Ammon's horn (tissue), 1 donor: ENCODE results near the gene DUSP16.

Experiments used
- DNase-seq: peaks from one replicate; pipeline ENCODE4 v3.0.0-alpha.2; 2016; ENCODE audit warnings: low spot score

The DUSP16 gene

DNA sequence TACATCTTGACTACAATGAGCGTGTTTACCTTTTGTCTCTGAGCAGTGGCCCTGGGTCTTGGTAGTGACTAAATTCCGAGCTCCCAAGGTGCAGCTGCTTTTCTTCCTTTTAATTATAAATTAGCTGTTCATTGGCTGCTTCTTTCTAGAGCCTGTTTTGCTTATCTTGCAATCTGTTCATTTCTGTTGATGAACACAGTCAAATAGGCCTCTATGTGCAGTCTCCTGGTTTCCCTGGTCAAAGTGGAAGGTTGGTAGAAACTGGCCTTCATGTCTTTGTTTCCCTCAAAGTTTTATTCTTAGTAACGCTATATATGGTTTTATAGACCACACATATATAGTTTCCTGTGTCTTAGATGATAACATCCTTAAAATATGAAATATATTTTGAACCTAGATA lies 94.1 kb downstream of the DUSP16 start:
- DNase-seq: no peak

DNA sequence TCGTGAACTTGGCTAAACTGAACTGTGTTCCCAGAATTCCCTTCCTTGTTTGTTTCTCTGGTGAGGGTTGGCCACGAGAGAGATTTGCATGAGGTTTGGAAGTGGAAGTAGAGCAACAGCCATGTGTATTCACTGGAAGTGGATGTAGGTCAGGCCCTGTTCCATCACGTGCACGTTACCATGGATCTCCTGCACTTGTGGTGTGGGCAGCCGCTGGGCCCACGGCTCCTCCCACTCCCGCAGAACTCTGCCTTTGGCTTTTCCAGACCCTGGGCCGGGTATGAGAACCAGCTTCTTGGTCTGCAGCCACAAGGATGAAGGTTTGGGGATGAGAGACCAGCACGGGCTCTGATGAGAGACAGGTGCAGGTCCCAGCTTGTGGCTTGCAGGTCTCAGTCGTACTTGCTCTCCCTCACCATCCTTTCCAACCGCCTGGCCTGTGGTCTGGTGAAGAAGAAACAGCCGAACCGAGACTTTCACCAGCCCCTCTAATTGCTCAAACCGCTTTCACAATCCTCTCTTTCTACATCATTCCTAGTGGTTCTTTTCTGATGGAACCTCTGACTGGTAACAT lies 94.9 kb downstream of the DUSP16 start:
- peak; percentile 73 for DNase-seq

DNA sequence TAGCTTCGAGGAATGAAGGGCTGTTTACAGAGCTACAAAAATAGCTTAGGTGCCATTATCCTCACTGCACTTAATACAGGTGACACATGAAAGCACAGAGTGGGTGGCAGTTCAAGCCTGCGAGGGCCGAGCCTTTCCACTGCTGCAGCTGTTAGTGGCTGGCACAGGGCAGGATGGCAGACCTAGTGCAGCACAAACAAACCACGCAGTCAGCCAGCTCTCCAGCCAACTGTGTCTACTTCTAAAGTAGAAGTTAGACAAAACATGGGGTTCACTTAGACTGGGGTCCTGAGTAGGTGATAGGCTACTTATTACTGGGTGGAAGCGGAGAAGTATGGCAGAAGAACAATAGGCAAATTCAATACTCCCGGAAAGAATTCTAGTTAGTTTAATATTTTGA lies 95.4 kb downstream of the DUSP16 start:
- peak; percentile 27 for DNase-seq

DNA sequence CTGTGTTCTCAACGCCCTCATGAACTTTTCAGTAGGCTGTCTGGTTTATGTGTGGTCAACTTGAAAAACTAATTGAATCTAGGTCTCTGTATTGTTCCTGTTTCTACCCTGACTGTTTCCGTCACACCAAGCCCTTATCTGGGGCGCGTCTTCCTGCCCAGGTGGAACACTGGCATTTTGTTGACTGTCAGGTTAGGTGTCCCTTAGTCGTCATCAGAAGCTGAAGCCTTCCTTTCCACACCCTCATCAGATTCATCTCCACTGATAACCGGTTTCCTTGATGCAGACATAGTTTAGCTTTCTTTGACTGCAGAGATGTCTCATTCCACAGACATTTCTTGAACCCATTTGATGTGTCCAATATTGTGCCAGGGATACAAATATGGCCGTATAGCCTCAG lies 96.5 kb downstream of the DUSP16 start:
- DNase-seq: no peak

DNA sequence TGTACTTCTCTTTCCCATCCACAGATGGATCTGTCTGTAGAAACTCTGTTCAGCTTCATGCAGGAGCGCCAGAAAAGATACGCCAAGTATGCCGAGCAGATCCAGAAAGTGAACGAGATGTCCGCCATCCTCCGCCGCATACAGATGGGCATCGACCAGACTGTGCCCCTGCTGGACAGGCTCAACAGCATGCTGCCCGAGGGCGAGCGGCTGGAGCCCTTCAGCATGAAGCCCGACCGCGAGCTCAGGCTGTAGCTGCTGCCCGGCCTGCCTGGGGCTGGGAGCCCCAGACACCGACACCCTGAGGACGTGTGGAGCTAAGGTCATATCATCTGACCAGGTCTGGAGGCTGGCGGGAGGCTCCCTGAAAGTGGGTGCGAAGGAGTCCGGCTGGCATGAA lies 97.1 kb downstream of the DUSP16 start:
- DNase-seq: no peak

DNA sequence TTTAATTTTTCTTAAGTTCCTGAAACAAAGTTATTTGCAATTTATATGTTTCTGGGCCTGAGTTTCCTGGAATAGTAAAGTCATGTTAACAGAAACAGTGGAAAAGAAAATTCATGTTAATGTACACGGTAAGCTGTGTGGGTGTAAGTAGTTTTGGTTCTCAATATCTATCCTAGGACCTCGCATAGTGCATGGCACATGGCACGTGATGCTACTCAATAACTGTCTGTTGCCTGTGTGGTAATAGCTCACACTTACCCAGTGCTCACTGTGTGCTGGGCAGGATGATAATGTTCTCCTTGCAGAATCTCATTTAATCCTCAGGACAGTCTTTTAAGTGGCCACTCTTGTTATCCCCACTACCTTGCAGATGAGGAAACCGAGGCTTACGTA lies 100.7 kb downstream of the DUSP16 start:
- DNase-seq: no peak

DNA sequence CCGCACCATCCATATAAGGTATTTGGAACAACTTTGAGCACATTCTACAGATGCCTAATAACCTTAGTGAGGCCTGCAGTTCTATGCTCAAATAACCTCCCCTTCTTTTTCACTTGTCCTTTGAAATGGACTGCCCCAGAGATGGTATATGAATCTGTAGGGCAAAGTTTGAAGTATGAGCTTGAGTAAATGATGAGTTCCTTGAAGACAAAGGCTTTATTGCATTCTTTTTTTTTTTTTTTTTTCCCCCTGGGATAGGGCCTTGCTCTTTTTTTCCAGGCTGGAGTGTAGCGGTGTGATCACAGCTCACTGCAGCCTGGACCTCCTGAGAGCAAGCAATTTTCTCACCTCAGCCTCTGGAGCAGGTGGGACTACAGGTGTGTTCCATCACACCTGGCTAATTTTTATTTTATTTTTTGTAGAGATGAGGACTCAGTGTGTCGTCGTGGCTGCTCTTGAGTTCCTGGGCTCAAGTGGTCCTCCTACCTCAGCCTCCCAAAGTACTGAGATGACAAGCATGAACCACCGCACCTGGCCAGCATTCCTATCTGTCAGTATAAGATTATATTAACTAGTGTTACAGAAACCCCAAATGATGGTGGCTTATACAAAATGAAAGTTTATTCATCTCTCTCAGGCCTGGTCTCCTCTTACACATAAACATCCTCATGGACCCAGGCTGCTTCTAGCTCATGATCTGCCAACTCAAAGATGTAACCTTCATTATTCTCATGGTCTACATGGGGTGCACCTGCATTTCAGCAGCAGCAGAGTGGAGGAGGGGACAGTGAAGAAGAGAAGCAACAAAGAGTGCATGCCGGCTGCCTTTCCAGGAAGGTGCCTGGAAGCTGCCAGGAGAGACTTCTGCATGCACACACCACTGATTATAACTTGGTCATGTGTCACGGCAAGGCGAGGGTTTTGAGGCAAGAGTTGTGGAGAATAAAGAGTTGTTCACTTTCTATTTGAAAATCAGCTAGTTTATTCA lies 101.4 kb downstream of the DUSP16 start:
- no peak for DNase-seq

DNA sequence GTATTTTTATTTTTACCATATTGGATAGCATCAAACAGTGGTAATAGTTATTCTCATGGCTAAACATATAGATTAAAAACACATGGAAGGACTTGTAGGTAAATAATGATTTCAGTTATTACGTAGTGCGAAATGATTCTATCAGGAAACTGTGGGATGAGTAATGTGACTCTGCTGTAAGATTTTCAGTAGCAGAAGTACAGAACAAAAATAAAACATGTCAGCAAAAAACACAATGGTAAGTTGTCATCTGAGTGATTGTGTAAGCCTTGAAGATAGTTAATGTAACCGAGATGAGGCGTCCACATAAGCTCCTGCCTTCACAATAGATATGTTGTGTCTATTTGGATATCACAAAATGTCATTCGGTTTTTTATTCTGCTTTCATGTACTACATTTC lies 106.0 kb downstream of the DUSP16 start:
- DNase-seq: no peak

DNA sequence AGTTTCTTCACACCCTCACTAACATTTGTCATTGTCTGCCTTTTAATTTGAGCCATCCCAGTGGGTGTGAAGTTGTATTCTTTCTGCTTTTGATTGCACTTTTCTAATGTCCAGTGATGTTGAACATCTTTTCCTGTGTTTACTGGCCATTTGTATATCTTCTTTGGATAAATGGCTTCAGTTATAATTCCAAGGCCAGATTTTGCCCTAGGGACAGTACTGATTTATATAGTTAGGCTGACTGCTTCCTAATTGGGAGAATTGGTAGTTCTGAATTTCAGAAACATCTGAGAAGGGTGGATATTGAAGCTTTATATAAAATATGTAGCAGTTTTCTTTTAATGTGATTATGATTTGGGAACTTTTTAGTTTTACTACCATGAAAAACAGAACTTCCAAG lies 108.3 kb downstream of the DUSP16 start:
- DNase-seq: no peak

DNA sequence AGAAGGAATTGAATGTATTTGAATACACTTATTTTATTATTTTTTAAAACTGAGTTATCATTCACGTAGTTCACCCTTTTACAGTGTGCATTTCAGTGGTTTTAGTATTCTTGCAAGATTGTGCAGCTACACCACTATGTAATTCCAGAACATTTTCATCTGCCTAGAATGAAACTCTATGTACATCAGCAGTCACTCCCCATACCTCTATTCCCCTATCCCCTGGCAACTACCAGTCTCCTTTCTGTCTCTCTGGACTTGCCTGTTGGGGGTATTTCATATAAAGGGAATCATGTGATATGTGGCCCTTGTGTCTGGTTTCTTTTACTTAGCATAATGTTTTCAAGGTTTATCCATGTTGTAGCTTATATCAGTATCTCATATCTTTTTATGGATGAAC lies 109.0 kb downstream of the DUSP16 start:
- no peak for DNase-seq

DNA sequence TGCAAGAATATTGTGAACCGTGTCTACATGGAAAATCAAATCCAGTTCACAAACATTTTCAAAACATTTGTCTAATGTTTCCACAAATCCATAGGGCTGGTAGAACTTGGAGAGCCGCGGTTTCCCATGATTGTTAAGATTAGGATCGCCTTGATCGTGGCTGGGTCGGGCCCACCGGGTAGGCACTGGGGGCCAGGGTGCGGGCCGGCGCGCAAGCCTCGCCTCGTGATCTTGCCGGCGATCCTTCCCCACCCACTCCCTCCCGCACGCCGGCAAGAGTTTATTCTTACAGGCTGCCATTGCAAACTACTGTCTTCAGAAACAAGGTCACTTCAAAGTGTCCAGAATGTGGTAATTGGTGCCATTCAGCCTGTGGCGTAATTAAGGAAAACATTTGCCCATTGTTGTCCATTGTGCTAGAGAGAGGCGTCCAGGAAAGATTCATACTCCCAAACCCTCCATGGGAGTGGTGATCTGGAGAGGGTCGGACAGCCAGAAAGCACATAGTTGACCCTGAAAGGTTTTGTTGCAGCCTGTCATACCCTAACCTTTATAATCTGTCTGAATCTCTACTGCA lies 110.2 kb downstream of the DUSP16 start:
- DNase-seq: no peak

DNA sequence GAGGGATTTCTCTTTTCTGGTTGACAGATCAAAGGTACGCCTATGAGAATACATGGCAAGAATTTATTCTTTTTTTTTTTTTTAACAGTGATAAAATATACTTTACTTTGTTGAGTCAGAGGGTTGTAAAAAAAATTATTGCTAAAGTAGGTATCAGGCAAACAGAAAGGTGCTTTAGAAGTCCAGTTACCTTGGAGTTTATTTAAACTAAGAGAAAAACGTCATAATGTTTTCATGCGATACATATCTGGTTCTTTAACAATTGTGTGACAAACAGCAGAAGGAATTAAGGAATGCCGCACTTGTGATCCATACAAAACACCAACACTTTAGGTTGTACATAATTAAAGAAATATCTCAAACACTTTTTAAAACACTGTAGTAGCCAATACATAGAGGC lies 111.6 kb downstream of the DUSP16 start:
- DNase-seq: no peak

DNA sequence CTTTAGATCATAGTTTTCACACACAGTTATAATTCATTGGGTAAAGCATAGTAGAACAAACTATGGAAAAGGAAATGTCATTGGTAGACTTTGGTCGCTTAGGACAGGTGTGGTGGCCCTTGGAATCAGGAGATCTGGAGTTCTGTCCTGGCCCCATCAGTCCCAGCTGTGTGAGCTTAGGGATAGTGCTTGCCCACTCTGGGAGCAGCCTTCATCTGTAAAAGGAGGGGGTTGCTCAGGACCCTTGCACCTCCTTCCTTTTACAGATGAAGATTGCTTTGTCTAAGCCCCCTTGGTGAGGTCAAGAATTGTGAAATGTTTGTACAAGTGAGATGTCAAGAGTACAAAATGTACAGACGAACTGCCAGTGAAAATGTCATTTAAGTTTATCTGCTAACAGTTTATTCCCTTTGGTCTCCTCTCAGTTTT lies 112.6 kb downstream of the DUSP16 start:
- no peak for DNase-seq

DNA sequence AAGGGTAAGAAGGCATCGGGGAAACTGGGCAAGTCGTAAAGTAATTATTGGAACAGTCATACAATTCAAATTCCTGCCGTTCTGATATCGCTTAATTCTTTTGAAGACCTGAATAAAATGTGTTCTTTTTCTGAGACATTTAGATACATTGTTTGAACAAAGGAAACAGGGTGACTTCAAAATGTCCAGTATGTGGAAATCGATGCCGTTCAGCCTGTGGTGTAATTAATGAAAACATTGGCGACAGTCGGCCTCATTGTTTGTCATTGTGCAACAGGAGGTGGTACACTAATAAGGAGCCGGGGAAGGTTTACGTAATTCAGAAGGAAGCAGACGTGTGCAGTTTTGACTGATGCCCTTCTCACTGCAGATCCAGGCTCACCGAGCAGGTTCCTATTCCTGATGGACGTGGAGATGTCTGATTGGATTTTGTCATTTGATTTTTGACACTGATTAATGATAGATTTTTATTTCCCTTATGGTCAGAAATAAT lies 113.1 kb downstream of the DUSP16 start:
- DNase-seq: no peak

DNA sequence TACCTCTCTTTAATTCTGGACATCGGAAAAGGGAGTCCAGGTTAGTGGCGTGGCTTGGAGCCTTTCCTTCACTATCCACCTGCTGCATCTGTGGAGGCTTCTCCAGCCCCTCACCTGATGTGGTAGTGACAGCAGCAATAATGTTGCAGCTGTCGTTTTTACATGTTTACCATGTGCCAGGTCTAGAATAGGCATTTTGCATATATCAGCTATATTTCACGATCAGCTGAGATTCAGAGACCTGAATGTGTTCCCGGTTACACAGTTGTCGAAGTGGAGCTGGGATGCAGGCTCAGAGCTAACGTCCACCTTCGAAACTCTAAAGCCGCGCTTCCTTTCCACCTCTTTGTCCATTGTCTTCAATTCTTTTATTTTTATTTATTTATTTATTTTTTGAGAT lies 114.8 kb downstream of the DUSP16 start:
- DNase-seq: no peak

DNA sequence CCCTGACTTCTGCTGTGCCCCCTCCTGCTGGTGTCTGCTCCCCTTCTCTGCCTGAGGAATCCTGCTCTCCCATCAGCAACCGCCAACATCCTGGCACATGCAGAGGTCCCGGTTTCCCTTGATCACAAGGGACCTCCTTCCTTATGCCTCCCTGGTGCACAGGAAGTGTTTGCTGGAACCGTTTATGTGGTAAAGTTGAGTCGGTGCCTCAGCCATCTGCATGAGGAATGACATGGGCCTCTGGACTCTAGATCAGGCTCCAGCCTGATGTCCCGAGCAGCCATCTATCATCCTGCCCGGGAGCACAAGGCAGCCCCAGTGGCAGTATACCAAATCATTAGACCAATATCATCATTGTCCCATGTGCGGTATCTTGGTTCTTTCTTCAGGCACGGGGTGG lies 115.4 kb downstream of the DUSP16 start:
- DNase-seq: no peak

DNA sequence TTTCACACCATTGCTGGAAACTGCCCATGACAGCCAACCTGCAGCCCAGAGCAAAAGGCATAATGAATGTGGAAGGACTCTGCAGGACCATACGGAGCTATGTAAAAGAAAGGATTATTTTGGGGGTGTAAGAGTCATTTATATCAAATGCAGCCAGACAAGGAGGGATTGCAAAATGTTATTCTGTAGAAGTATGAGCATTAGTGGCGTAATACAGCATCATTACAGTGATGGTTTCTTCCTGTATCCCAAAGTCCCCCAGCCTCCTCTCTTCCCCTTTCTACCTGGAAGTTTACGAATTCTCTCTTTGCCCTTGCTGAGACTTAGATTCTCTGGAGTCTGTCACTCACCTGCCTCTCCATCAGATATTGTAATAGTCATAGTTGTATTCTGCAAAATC lies 115.9 kb downstream of the DUSP16 start:
- DNase-seq: no peak

DNA sequence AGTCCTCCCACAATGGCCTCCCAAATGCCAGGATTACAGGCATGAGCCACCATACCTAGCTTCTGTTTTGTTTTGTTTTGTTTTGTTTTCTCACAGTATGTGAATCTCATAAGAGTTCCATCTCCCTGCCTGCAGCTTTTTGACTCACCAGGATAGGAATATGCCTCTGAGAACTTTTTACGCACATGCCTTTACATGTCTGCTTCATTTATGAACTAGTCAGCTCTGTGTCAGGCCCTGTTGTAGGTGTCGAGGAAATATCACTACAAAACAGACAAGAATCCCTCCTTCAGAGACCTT lies 116.8 kb downstream of the DUSP16 start:
- no peak for DNase-seq

DNA sequence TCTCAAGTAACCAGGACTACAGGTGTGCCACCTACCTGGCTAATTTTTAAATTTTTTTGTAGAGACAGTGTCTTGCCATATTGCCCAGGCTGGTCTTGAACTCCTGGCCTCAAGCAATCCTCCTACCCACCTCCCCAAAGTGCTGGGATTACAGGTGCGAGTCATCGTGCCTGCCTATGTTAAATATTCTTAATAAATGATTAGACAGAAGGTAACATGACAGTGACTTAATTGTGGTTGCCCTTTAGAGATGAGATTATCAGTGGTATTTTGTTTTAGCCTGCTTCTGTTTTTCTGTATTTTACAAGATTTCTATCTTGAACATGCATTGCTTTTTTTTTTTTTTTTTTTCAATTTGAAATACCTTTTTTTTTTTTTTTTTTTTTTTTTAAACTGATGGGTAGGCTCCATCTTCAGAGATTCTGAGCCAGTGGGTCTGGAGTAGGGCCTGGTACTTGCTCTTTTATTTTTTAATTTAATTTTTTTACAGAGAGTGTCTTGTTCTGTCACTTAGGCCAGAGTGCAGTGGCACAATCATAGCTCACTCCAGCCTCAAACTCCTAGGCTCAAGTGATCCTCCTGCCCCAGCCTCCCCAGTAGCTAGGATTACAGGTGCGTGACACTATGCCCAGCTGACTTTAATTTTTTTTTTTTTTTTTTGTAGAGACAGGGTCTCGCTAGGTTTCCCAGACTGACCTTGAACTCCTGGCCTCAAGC lies 117.3 kb downstream of the DUSP16 start:
- DNase-seq: no peak

DNA sequence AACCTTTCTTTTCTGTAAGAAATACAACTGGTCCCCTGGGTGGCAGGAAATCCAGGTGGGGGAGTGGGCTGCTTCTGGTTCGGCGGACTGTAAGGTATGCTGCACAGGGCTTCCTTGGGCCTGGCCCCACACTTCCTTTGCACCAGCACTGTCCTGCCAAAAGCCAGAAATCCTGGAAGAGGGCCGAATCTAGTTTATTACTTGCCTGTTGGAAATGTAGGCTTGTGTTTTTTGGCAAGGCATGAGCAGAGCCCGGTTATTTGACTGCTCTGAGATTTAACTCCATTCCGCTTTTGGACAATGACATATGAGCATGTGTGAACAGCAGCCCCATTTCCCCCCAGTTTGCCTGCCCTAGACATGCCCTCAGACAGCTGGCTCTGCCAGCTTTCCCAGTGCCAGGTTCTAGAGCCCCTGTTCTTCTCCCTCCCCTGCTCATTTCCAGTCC lies 119.2 kb downstream of the DUSP16 start:
- no peak for DNase-seq

DNA sequence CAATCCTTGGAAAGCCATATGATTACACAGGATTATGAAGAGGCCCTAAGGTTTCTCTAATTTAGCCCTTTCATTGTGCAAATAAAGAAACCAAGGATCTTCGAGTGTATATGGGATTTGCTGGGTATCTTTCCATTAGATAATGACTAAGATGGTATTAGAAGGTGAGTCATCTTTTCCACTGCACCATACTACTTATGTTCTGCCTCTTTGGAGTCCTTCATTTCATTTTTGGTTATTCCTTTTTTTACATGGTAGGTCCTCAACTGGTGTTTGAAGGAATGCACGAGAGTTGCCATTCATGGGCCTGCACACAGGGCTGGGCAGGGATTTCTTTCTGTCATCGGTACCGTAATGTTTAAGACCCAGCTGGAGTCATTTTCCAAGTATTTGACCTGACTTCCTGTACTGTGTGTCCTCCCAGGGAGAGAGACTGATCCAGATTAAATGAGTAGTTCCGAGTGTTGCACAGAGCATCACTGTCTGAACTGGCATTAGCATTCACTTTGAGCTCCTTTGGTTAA lies 120.1 kb downstream of the DUSP16 start:
- no peak for DNase-seq

DNA sequence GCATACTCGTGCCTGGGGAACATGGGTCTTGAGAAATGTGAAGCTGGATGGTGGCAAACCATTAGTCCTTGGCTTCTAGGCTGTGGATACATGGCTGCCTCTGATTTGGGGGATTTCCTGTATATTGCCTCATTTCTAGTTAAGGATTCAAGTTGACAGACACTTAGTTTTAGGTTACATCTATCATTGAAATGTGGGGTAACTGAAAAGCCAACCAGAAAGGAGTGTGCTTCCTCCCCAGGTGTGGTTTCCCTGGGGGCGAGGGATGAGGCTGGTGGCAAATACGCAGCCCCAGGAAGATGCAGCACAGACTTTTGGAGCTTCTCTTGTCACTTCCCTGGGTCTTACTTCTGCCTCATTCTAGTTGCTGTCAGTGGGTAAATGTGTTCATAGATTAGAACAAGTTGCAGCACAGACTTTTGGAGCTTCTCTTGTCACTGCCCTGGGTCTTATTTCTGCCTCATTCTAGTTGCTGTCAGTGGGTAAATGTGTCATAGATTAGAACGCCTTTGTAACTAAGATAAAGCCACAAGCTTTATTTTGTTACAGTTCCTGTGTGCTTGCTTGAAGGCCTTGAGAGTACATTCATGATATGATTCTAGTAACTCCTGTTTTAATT lies 120.7 kb downstream of the DUSP16 start:
- DNase-seq: no peak
